ENCODE data around the gene ACBD6.

GRCh38 chr1:180261030-180261429, 241.3 kb downstream of the ACBD6 start:
- TF ChIP-seq CTCF (IDR thresholded peaks at IDR 0.05; ENCODE audit: insufficient read depth, low read depth, low read length) (no peak), EZH2 (IDR thresholded peaks at IDR 0.05; ENCODE audit: insufficient read depth, low read length) (no peak)

All from astrocyte (in vitro differentiated cells and primary cell).